ENCODE measurements around the gene BAHCC1.

The BAHCC1 gene

DNA sequence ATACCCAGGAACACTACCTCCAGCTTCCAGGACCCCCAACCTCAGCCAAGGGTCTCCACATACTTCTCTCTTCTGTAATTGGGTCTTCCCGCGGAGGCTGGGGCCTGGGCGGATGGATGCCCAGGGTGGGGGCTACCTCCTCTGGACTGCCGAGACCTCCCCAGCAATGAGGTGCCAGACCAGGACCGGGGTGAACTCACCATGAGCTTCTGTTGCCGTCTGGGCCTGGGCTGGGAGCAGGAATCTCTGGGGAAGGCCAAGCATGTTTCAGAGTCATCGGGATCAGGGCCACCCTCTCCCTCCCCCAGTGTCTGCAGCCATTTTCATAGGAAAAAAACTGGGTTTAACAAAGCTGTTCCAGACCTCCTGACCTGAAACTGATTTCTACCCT lies 10.3 kb upstream of the BAHCC1 start:
- no peak overlapping the region for H3K4me3 ChIP-seq (ENCODE audit: low read depth, low read length)
- TF ChIP-seq, protein P1, sequence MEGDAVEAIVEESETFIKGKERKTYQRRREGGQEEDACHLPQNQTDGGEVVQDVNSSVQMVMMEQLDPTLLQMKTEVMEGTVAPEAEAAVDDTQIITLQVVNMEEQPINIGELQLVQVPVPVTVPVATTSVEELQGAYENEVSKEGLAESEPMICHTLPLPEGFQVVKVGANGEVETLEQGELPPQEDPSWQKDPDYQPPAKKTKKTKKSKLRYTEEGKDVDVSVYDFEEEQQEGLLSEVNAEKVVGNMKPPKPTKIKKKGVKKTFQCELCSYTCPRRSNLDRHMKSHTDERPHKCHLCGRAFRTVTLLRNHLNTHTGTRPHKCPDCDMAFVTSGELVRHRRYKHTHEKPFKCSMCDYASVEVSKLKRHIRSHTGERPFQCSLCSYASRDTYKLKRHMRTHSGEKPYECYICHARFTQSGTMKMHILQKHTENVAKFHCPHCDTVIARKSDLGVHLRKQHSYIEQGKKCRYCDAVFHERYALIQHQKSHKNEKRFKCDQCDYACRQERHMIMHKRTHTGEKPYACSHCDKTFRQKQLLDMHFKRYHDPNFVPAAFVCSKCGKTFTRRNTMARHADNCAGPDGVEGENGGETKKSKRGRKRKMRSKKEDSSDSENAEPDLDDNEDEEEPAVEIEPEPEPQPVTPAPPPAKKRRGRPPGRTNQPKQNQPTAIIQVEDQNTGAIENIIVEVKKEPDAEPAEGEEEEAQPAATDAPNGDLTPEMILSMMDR (IDR thresholded peaks at IDR 0.05; ENCODE audit: borderline replicate concordance, insufficient read depth, low read depth, low read length), result no peak

DNA sequence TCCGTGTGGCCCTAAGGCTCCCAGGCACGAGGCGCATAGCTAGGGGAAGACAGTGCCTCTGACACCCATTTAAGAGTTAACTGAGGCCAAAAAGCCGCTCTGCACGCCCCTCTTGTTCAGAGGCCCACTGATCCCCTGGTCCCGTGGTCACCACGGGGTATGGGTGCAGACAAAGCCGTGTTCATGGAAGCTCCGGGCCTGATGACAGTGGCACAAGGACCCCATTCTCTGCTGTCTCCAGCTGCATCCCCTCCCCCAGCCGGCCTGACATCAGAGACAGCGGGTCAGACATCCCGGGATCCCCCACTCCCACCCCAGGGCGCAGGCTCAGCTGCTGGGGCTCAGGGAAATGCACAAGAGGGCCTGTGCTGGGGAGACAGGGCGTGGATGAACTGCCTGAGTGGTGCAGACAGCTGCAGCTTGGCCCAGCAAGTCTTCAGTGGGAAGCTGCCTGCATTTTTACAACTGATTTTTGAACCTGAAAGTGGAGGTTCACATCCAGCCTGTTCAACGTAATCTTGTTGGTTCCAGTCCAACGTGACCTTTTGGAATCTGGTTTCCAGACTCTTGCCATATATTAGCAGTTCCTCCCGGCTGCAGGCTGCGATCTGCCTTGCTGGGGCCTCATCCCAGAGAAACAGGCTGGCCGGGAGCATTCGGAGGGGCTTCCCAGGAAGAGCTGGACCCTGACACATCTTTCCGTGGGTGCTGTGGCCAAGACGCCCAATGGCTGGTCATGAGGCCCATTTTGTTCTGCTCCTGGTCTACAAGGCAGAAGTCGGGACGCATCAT lies 9.7 kb upstream of the BAHCC1 start:
- H3K4me3 ChIP-seq (ENCODE audit: low read depth, low read length), result no peak overlapping the region
- TF ChIP-seq, protein P1 (IDR thresholded peaks at IDR 0.05; ENCODE audit: borderline replicate concordance, insufficient read depth, low read depth, low read length), result no peak

DNA sequence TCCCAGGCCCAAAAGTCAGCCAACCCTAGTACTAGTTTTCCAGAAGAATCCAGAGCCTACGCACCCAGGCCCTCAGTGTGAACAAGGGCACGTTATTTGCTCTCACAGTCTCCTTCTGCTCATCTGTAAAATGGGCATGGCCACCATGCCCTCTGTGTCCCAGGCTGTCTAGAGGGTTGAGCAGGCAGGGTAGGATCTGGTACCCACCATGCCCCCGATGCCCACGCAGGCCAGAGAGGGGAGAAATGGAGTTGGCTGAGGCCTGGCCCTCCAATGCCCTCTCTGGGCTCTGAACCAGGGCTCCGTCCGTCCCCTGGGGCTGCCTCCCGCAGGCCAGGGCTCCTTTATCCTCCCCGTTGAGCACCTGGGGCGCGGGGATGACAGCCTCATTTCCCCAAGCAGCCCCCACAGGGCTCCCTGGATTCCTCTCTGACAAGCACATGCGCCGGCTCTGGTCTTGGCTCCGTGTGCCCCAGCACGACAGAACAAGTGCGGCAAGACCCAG lies 9.1 kb upstream of the BAHCC1 start:
- TF ChIP-seq, protein P1 (IDR thresholded peaks at IDR 0.05; ENCODE audit: borderline replicate concordance, insufficient read depth, low read depth, low read length), result no peak
- no peak overlapping the region for H3K4me3 ChIP-seq (ENCODE audit: low read depth, low read length)

DNA sequence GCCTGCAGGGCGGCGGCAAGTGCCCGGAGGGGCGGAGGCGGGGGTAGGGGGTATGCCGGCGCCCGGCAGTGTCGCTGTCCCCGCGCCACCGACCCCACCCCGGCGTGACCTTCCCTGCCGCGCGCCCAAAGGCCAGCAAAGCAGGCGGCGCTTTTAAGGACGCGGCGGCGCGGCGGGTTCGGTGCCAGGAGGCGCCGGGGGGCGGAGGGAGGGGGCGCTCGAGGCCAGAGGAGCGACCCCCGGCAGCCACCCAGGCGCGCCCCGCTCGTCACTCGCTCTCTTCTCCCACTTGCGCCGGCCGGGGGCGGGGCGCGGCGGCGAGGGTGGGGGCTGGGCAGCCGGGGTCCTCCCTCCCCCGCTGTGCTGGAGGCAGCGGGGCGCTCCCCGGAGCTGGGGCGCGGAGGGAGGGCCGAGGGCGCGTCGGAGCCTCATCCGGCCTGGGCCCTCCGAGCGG lies 8.6 kb upstream of the BAHCC1 start:
- peak overlapping the region; percentile 33 for H3K4me3 ChIP-seq (ENCODE audit: low read depth, low read length)
- TF ChIP-seq, protein P1 (IDR thresholded peaks at IDR 0.05; ENCODE audit: borderline replicate concordance, insufficient read depth, low read depth, low read length), result no peak

DNA sequence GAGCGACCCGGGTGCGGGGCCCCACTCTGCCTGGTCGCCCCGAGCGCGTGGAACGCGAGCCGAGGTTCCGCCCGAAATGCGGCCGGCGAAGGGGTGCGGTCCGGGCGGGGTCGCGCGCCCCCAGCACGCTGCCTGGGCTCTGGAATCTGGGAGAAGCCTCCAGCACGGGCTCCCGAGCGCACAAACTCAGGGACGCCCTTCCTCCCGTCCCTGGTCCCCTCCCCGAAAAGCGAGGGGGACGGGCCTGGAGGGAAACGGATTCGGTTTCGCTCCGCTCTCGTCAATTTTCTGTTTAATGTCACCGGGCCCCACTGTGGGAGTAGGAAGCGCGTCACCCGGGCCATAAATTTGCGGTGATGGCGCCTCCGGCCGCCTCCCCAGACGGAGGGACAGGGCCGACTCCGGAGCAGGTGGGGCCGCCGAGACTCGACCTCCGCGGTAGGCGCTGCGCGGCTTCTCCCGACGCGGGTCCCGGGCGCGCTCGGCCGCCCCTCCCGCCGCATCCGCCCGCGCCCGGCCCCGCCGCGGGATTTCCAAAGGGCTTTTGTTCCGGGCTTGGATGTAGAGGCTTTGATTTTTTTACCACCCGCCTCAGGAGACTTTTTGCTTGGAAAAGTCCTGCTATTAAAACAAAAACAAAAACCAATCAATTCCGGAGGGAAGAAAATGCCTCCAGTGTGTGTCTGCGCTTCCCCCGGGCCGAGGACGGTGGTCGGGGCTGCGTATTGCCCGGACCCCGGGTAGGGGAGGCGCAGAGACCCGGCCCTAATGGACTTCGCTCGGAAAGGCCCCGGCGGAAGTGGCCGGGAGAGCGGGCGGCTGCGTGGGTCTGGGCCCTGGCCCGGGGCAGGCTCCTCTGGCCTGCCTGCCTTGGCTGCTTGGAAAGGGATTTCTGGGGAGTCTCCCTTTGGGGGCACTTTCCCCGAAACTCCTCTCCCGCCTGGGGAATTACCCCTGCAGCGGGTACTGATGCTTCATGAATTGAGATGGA lies 7.9 kb upstream of the BAHCC1 start:
- H3K4me3 ChIP-seq (ENCODE audit: low read depth, low read length), result peak overlapping the region; percentile 33
- TF ChIP-seq, protein P1 (IDR thresholded peaks at IDR 0.05; ENCODE audit: borderline replicate concordance, insufficient read depth, low read depth, low read length), result no peak

DNA sequence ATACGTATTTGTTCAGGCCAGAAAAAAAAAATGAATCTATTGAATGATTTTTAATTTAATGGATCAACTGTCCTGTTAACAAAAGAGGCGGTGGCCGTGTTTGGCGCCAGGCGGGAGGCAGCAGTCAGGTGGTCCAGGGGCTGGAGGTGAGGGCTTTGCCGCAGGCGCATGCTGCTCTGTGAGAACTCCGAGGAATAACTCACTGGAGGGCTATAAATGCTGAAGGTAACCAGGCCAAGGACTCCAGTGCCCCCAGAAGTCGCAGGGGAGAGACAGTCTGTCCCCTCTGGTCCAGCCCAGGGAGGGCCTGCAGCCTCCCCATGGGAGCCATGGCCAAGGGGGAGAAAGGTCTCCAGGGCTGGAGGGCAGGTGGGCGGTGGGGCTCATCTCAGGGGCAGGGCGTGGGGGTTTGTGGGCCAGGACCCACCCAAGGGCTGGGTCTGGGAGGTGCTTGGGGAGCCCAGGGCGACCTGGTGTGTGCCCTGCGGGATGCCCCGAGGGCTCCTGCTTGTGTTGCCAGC lies 7.1 kb upstream of the BAHCC1 start:
- TF ChIP-seq, protein P1 (IDR thresholded peaks at IDR 0.05; ENCODE audit: borderline replicate concordance, insufficient read depth, low read depth, low read length), result no peak
- no peak overlapping the region for H3K4me3 ChIP-seq (ENCODE audit: low read depth, low read length)
